Ascending aorta (tissue), 2 donors: ENCODE data around the gene OLFML2A. TPM values are rescaled to one million over a fixed set of nuclear protein-coding genes. Genes with fewer than 3 reads are reported as not detected.

Experiments
- DNase-seq, 2 donors: peaks; one replicate each; pipeline ENCODE4 v3.0.0-alpha.2; 2019; ENCODE audit warnings: low spot score in 2 of 2
- H3K27ac ChIP-seq, 2 donors: fragments of 200-600 bp; sonication (generic); one replicate each; pipeline ENCODE4 v1.5.1; 2016 to 2017; ENCODE audit warnings: mild to moderate bottlenecking in 1 of 2
- H3K27me3 ChIP-seq: fragments of 200-600 bp; sonication (generic); one replicate; pipeline ENCODE4 v1.5.1; 2017
- H3K36me3 ChIP-seq, 2 donors: fragments of 200-600 bp; sonication (generic); one replicate each; pipeline ENCODE4 v1.5.1; 2016
- H3K4me1 ChIP-seq, 2 donors: fragments of 200-600 bp; sonication (generic); one replicate each; pipeline ENCODE4 v1.5.1; 2016 to 2017; ENCODE audit warnings: mild to moderate bottlenecking in 1 of 2
- H3K4me3 ChIP-seq, 2 donors: fragments of 200-600 bp; sonication (generic); one replicate each; pipeline ENCODE4 v1.5.1; 2016 to 2017; ENCODE audit warnings: mild to moderate bottlenecking in 1 of 2
- H3K9me3 ChIP-seq, 2 donors: fragments of 200-600 bp; sonication (generic); one replicate each; pipeline ENCODE4 v1.5.1; 2016
- intact Hi-C: fragments of 100-400 bp; cut with DNase I; formaldehyde crosslinking; loops from one replicate; pipeline ENCODE4 v1.15.1; 2023
- total RNA-seq: library from RNA; depleted of rRNA; stranded (reverse); fragments of >200 nt; gene quantifications from one replicate; pipeline ENCODE4 v1.1.0, GENCODE V29; 2016
- TF ChIP-seq, protein P1 (sequence below), 3 experiments: fragments of 200-600 bp in 2 of 3; fragments of 450-650 bp in 1 of 3; sonication (generic) in 2 of 3; IDR thresholded peaks; one replicate each; pipeline ENCODE4 v1.5.1; 2016 to 2019; ENCODE audit warnings: antibody characterized with exemption in 3 of 3, mild to moderate bottlenecking in 1 of 3, moderate library complexity in 1 of 3

The OLFML2A gene
- total RNA-seq, 1 donor from 2014 or later: 129 TPM

DNA sequence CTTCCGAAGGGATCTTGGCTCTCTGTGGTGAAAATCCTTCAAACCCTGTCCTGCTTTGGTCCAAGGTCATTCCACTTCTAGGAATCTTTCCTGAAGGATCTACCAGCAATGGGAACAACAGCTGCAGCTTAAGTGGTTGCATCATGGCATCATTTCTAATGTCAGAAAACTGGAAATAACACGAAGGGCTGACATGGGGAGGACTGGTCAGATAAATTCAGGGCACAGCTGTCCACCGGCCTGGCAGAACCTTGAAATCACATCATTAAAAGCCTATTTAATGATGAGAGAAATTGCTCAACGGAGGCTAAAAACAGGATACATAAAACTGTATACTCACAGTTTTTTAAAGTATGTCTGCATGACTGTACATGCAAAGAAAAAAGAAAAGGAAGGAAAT lies 28.3 kb downstream of the OLFML2A start:
- intact Hi-C loops: no loop called here
- no peak overlapping the region for H3K4me3 ChIP-seq
- H3K4me1 ChIP-seq: no peaks in the 10 kb centered on the region
- TF ChIP-seq, protein P1, sequence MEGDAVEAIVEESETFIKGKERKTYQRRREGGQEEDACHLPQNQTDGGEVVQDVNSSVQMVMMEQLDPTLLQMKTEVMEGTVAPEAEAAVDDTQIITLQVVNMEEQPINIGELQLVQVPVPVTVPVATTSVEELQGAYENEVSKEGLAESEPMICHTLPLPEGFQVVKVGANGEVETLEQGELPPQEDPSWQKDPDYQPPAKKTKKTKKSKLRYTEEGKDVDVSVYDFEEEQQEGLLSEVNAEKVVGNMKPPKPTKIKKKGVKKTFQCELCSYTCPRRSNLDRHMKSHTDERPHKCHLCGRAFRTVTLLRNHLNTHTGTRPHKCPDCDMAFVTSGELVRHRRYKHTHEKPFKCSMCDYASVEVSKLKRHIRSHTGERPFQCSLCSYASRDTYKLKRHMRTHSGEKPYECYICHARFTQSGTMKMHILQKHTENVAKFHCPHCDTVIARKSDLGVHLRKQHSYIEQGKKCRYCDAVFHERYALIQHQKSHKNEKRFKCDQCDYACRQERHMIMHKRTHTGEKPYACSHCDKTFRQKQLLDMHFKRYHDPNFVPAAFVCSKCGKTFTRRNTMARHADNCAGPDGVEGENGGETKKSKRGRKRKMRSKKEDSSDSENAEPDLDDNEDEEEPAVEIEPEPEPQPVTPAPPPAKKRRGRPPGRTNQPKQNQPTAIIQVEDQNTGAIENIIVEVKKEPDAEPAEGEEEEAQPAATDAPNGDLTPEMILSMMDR (IDR thresholded peaks at IDR 0.05): no peak
- no peak for DNase-seq
- no peaks in the 10 kb centered on the region for H3K9me3 ChIP-seq
- no peak overlapping the region for H3K27ac ChIP-seq
- no peaks in the 10 kb centered on the region for H3K27me3 ChIP-seq
- H3K36me3 ChIP-seq: no peaks in the 10 kb centered on the region

DNA sequence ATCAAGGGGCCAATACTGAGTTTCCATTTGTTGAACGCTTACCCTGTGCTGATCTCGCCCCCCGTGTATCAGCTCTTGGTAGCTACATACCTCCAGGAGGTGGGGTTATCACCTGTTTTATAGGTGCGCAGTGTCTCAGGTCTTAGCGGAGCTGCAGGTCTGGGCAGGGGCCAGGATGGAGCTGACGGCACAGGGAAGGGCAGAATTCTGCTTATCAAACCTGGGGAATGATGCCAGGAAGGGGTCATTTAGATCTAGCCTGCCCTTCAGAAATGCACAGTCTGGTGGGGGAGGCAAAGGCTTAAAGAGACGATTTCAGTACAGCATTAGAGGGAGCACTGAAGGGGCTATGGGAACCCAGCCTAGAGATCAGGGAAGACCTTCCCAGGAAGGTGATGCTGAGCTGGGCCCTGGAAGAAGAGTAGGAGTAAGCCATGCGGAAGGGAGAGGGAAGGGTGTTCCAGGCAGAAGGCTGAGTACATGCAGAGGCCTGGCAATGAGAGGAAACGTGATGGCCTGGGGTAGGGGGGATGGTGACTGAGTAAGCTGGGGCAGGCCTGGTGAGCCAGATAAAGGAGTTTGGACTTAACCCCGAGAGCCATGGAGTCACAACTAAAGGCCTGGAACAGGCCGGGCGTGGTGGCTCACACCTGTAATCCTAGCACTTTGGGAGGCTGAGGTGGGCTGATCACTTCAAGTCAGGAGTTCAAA lies 31.5 kb downstream of the OLFML2A start:
- TF ChIP-seq, protein P1 (IDR thresholded peaks at IDR 0.05): no peak
- no peak for DNase-seq
- intact Hi-C loops: no loop called here
- no peaks in the 10 kb centered on the region for H3K9me3 ChIP-seq
- no peak overlapping the region for H3K4me3 ChIP-seq
- H3K4me1 ChIP-seq: no peaks in the 10 kb centered on the region
- no peaks in the 10 kb centered on the region for H3K27me3 ChIP-seq
- no peaks in the 10 kb centered on the region for H3K36me3 ChIP-seq
- no peak overlapping the region for H3K27ac ChIP-seq

DNA sequence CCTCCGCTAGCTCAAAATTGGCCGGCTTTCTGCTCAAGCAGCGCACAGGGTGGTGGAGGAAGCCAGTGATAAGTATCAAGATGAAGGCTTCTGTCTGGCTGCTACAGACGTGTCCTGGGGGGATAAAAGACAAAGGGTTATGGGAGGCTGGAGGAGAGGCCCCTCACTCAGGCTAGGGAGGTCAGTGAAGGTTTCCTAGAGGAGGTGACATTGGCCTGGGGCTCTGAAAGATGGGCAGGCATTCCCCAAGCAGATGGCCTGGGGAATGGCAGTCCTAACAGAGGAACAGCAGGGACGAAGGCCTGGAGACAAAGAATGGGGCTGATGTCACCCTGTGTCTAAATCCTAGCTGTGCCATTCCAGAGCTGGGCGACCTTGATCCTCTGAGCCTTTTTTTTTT lies 32.3 kb downstream of the OLFML2A start:
- intact Hi-C loops: no loop called here
- no peak for DNase-seq
- Histone ChIP-seq H3K9me3 (no peaks in the 10 kb centered on the region), H3K27ac (no peak overlapping the region), H3K4me3 (no peak overlapping the region), H3K36me3 (no peaks in the 10 kb centered on the region), H3K4me1 (no peaks in the 10 kb centered on the region), H3K27me3 (no peaks in the 10 kb centered on the region)
- TF ChIP-seq, protein P1 (IDR thresholded peaks at IDR 0.05): no peak

DNA sequence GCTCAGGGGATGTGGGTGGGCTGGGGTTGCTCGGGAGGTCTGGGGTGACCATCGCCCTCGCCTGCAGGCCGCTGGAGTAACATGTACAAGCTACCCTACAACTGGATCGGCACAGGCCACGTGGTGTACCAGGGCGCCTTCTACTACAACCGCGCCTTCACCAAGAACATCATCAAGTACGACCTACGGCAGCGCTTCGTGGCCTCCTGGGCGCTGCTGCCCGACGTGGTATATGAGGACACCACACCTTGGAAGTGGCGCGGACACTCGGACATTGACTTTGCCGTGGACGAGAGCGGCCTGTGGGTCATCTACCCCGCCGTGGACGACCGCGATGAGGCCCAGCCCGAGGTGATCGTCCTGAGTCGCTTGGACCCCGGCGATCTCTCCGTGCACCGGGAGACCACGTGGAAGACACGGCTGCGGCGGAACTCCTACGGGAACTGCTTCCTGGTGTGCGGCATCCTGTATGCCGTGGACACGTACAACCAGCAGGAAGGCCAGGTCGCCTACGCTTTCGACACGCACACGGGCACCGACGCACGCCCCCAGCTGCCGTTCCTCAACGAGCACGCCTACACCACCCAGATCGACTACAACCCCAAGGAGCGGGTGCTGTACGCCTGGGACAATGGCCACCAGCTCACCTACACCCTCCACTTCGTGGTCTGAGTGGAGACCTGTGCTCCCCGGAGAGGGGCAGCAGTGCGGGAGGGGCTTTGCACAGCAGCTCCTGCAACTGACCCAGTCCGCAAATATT lies 33.0 kb downstream of the OLFML2A start:
- no peaks in the 10 kb centered on the region for H3K4me1 ChIP-seq
- intact Hi-C loops: loop anchor here (10.0 kb wide), 1 partner anchor 305 kb away; the partner anchor contains the start of gene NR5A1
- no peak for DNase-seq
- TF ChIP-seq, protein P1 (IDR thresholded peaks at IDR 0.05): no peak
- H3K9me3 ChIP-seq: no peaks in the 10 kb centered on the region
- H3K36me3 ChIP-seq: no peaks in the 10 kb centered on the region
- no peak overlapping the region for H3K4me3 ChIP-seq
- no peak overlapping the region for H3K27ac ChIP-seq
- H3K27me3 ChIP-seq: no peaks in the 10 kb centered on the region

DNA sequence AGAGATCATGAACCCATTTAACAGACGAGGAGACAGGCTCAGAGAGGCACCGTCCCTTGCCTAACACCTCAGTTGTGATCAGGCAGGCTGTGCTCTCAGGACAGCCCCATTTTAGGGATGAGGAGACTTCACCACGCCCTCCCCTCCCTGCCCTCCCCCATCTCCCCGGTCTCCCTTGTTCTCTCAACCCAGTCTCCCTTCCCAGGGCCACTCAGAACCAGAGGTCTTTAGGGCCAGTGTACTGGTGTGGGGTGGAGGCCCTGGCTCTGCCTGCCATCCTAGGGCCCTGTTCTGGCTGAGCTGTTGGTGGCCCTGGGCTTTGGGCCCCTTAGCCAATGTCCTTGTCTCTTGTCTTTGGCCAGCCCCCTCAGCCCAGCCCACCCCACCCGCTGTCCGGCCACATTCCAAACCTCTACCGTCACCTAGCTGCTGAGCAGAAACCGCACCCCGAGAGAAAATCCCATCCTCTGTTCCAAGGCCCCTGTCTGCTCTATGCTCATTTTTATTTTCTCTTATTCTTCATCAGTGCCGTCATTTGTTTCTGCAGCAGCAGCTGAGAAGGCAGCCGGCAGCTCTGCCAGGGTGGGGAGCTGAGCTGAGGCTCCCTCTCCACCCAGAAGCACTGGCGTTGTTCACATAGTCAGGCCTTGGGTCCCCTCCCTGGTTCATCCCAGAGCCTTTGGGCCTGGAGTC lies 33.9 kb downstream of the OLFML2A start:
- H3K27me3 ChIP-seq: no peaks in the 10 kb centered on the region
- H3K27ac ChIP-seq: no peak overlapping the region
- no peaks in the 10 kb centered on the region for H3K4me1 ChIP-seq
- TF ChIP-seq, protein P1 (IDR thresholded peaks at IDR 0.05): no peak
- no peaks in the 10 kb centered on the region for H3K36me3 ChIP-seq
- DNase-seq: no peak
- intact Hi-C loops: loop anchor here (10.0 kb wide), 1 partner anchor 306 kb away; the partner anchor contains the start of gene NR5A1
- no peak overlapping the region for H3K4me3 ChIP-seq
- H3K9me3 ChIP-seq: no peaks in the 10 kb centered on the region
